Tibial artery (tissue), 4 donors: ENCODE data around the gene IRGC.

ENCODE experiments used
- DNase-seq, 2 donors: peaks; one replicate each; pipeline ENCODE4 v3.0.0-alpha.2; 2019
- H3K27ac ChIP-seq, 2 donors: fragments of 200-600 bp; sonication (generic) in 1 of 2; 1 replicate in 1 of 2; 2 replicates in 1 of 2; pipeline ENCODE4 v1.5.1; 2018 to 2019; ENCODE audit warnings: mild to moderate bottlenecking in 1 of 2
- H3K27me3 ChIP-seq, 2 donors: fragments of 200-600 bp; sonication (generic) in 1 of 2; one replicate each; pipeline versions ENCODE4 v1.5.1 to v1.6.0; 2016 to 2019
- H3K36me3 ChIP-seq, 3 donors: fragments of 200-600 bp; sonication (generic) in 2 of 3; one replicate each; pipeline ENCODE4 v1.5.1; 2016 to 2019; ENCODE audit warnings: mild to moderate bottlenecking in 2 of 3
- H3K4me1 ChIP-seq, 4 donors: fragments of 200-600 bp; sonication (generic) in 2 of 4; 1 replicate in 3 of 4; 2 replicates in 1 of 4; pipeline ENCODE4 v1.5.1; 2016 to 2019
- H3K4me3 ChIP-seq, 2 donors: fragments of 200-600 bp; sonication (generic) in 1 of 2; 1 replicate in 1 of 2; 2 replicates in 1 of 2; pipeline ENCODE4 v1.5.1; 2018 to 2019; ENCODE audit warnings: mild to moderate bottlenecking in 2 of 2
- H3K9me3 ChIP-seq, 3 donors: fragments of 200-600 bp; sonication (generic) in 1 of 3; one replicate each; pipeline ENCODE4 v1.5.1; 2016 to 2019
- CTCF ChIP-seq, 2 experiments: fragments of 200-600 bp in 1 of 2; fragments of 450-650 bp in 1 of 2; IDR thresholded peaks; one replicate each; pipeline ENCODE4 v1.5.1; 2017 to 2019; ENCODE audit warnings: antibody characterized with exemption in 2 of 2, mild to moderate bottlenecking in 1 of 2, moderate library complexity in 1 of 2
- intact Hi-C: fragments of 100-400 bp; cut with DNase I; formaldehyde crosslinking; loops from one replicate; pipeline ENCODE4 v1.15.0; 2023; ENCODE audit warnings: low total_unique reads

Gene IRGC

GRCh38 chr19:43735013-43735412 lies 19.1 kb downstream of the IRGC start:
- intact Hi-C loops: no loop called here
- Histone ChIP-seq H3K27me3 (no peaks in the 10 kb centered on the region), H3K9me3 (no peaks in the 10 kb centered on the region), H3K4me3 (no peak overlapping the region), H3K36me3 (peaks cover 64 to 99% (median 88%) of the 10 kb centered on the region in 3 donors), H3K4me1 (no peaks in the 10 kb centered on the region), H3K27ac (no peak overlapping the region)
- no peak for DNase-seq
- TF ChIP-seq CTCF (IDR thresholded peaks at IDR 0.05): no peak

GRCh38 chr19:43735957-43736356 lies 20.1 kb downstream of the IRGC start:
- no peak for TF ChIP-seq CTCF (IDR thresholded peaks at IDR 0.05)
- no peak for DNase-seq
- Histone ChIP-seq H3K27me3 (no peaks in the 10 kb centered on the region), H3K4me1 (no peaks in the 10 kb centered on the region), H3K36me3 (peaks cover 68 to 99% (median 88%) of the 10 kb centered on the region in 3 donors), H3K27ac (no peak overlapping the region), H3K9me3 (no peaks in the 10 kb centered on the region), H3K4me3 (no peak overlapping the region)
- intact Hi-C loops: no loop called here

GRCh38 chr19:43738780-43739211 lies 22.9 kb downstream of the IRGC start:
- DNase-seq: no peak
- H3K36me3 ChIP-seq: peaks cover 56 to 99% (median 87%) of the 10 kb centered on the region in 3 donors
- no peak overlapping the region for H3K4me3 ChIP-seq
- no peaks in the 10 kb centered on the region for H3K4me1 ChIP-seq
- no peak overlapping the region for H3K27ac ChIP-seq
- TF ChIP-seq CTCF (IDR thresholded peaks at IDR 0.05): no peak
- H3K9me3 ChIP-seq: no peaks in the 10 kb centered on the region
- intact Hi-C loops: no loop called here
- no peaks in the 10 kb centered on the region for H3K27me3 ChIP-seq

GRCh38 chr19:43739439-43740235 lies 23.8 kb downstream of the IRGC start:
- H3K27ac ChIP-seq: no peak overlapping the region
- intact Hi-C loops: no loop called here
- no peak overlapping the region for H3K4me3 ChIP-seq
- no peak for DNase-seq
- no peaks in the 10 kb centered on the region for H3K9me3 ChIP-seq
- no peaks in the 10 kb centered on the region for H3K27me3 ChIP-seq
- H3K36me3 ChIP-seq: peaks cover 60 to 99% (median 86%) of the 10 kb centered on the region in 3 donors
- TF ChIP-seq CTCF (IDR thresholded peaks at IDR 0.05): no peak
- no peaks in the 10 kb centered on the region for H3K4me1 ChIP-seq

GRCh38 chr19:43741075-43741825 lies 25.4 kb downstream of the IRGC start:
- no peak for TF ChIP-seq CTCF (IDR thresholded peaks at IDR 0.05)
- intact Hi-C loops: no loop called here
- Histone ChIP-seq H3K4me3 (no peak overlapping the region), H3K27me3 (no peaks in the 10 kb centered on the region), H3K36me3 (peaks cover 69 to 95% (median 89%) of the 10 kb centered on the region in 3 donors), H3K4me1 (no peaks in the 10 kb centered on the region), H3K27ac (no peak overlapping the region), H3K9me3 (no peaks in the 10 kb centered on the region)
- no peak for DNase-seq
